Progenitor cell of endocrine pancreas (in vitro differentiated cells): ENCODE results near the gene GRSF1. TPM values are rescaled to one million over a fixed set of nuclear protein-coding genes. Genes with fewer than 3 reads are reported as not detected.
"Not testable (repeated sequence)": the region's sequence is repeated elsewhere in the genome, so short reads cannot be mapped to it uniquely, and the experiment has no call there.

Source experiments
- DNase-seq: peaks from one replicate; pipeline ENCODE4 v3.0.0; 2021; ENCODE audit warnings: low spot score; ENCODE audit not compliant: unreplicated experiment
- H3K27ac Mint-ChIP-seq: 2 replicates; pipeline ENCODE4 v1.8.0; 2021; ENCODE audit warnings: mild to moderate bottlenecking, moderate library complexity, mixed read lengths
- H3K27me3 Mint-ChIP-seq: 2 replicates; pipeline ENCODE4 v1.8.0; 2021; ENCODE audit warnings: mixed read lengths
- H3K36me3 Mint-ChIP-seq: 2 replicates; pipeline ENCODE4 v1.8.0; 2022; ENCODE audit warnings: mixed read lengths; ENCODE audit not compliant: insufficient read depth
- H3K4me1 Mint-ChIP-seq: 2 replicates; pipeline ENCODE4 v1.8.0; 2021; ENCODE audit warnings: low read depth, mixed read lengths
- H3K4me3 Mint-ChIP-seq: 2 replicates; pipeline ENCODE4 v1.8.0; 2021; ENCODE audit warnings: low read depth, mild to moderate bottlenecking, moderate library complexity, mixed read lengths
- H3K9me3 Mint-ChIP-seq: 2 replicates; pipeline ENCODE4 v1.8.0; 2021; ENCODE audit warnings: low read depth, mixed read lengths
- CTCF ChIP-seq: fragments of 200-600 bp; sonication (generic); IDR thresholded peaks from one replicate; pipeline ENCODE4 v1.5.0; 2021; ENCODE audit warnings: antibody characterized with exemption, mild to moderate bottlenecking; ENCODE audit not compliant: unreplicated experiment
- total RNA-seq: library from RNA; stranded (reverse); gene quantifications from 2 replicates; pipeline ENCODE4 v1.2.1, GENCODE V29; 2021

The GRSF1 gene
- total RNA-seq, 1 donor from 2014 or later, result 87.8 TPM

GRCh38 chr4:70783096-70783495 is 56.6 kb downstream of the GRSF1 start:
- H3K4me1 Mint-ChIP-seq, result no peaks in the 10 kb centered on the region
- TF ChIP-seq CTCF, result no peak
- H3K9me3 Mint-ChIP-seq, result no peaks in the 10 kb centered on the region
- peaks cover 13% of the 10 kb centered on the region for H3K36me3 Mint-ChIP-seq
- no peak overlapping the region for H3K27ac Mint-ChIP-seq
- no peak for DNase-seq
- no peaks in the 10 kb centered on the region for H3K27me3 Mint-ChIP-seq
- no peak overlapping the region for H3K4me3 Mint-ChIP-seq

GRCh38 chr4:70778888-70779422 is 60.7 kb downstream of the GRSF1 start:
- no peak overlapping the region for H3K4me3 Mint-ChIP-seq
- no peaks in the 10 kb centered on the region for H3K4me1 Mint-ChIP-seq
- no peak for TF ChIP-seq CTCF
- H3K36me3 Mint-ChIP-seq, result peaks cover 7% of the 10 kb centered on the region
- DNase-seq, result no peak
- H3K27me3 Mint-ChIP-seq, result no peaks in the 10 kb centered on the region
- no peak overlapping the region for H3K27ac Mint-ChIP-seq
- no peaks in the 10 kb centered on the region for H3K9me3 Mint-ChIP-seq

- peaks cover 11% of the 10 kb centered on the region for H3K36me3 Mint-ChIP-seq
- no peaks in the 10 kb centered on the region for H3K4me1 Mint-ChIP-seq
- no peaks in the 10 kb centered on the region for H3K9me3 Mint-ChIP-seq
- no peaks in the 10 kb centered on the region for H3K27me3 Mint-ChIP-seq
- no peak overlapping the region for H3K4me3 Mint-ChIP-seq
- no peak overlapping the region for H3K27ac Mint-ChIP-seq
- no peak for DNase-seq
- no peak for TF ChIP-seq CTCF
These were observed 66.6 kb downstream of the GRSF1 start for GRCh38 chr4:70772929-70773555.

GRCh38 chr4:70769396-70769795 is 70.3 kb downstream of the GRSF1 start:
- H3K9me3 Mint-ChIP-seq, H3K27ac Mint-ChIP-seq, DNase-seq, H3K27me3 Mint-ChIP-seq, H3K4me1 Mint-ChIP-seq, H3K4me3 Mint-ChIP-seq: not testable (repeated sequence)
- peaks cover 30% of the 10 kb centered on the region for H3K36me3 Mint-ChIP-seq

GRCh38 chr4:70768301-70768948 is 71.3 kb downstream of the GRSF1 start:
- Mint-ChIP-seq H3K36me3 (peaks cover 38% of the 10 kb centered on the region), H3K4me3 (no peak overlapping the region), H3K27ac (no peak overlapping the region), H3K4me1 (no peaks in the 10 kb centered on the region), H3K27me3 (no peaks in the 10 kb centered on the region), H3K9me3 (no peaks in the 10 kb centered on the region)
- no peak for TF ChIP-seq CTCF
- DNase-seq, result no peak

Other genes with a start within 250 kb of the GRSF1 start
- gene AMBN, start 247.6 kb downstream of the GRSF1 start, total RNA-seq, result not detected in 2 replicates
- gene ENAM, start 211.1 kb downstream of the GRSF1 start, total RNA-seq, result 0.05 and 0.09 TPM in 2 replicates
- gene JCHAIN, start 173.4 kb downstream of the GRSF1 start, total RNA-seq, result not detected in 2 replicates
- gene UTP3, start 151.4 kb downstream of the GRSF1 start, total RNA-seq, result 25.5 and 27.7 TPM in 2 replicates
- 103 TPM in 2 replicates for gene RUFY3, start 117.9 kb downstream of the GRSF1 start, total RNA-seq
- gene MOB1B, start 62.5 kb upstream of the GRSF1 start, total RNA-seq, result 46.5 and 47.4 TPM in 2 replicates
- gene DCK, start 153.8 kb upstream of the GRSF1 start, total RNA-seq, result 15.3 and 19.6 TPM in 2 replicates